GM12872 (cell line): Measurements from ENCODE around the gene TIAM2.

Source experiments
- CTCF ChIP-seq: IDR thresholded peaks from 3 replicates; pipeline ENCODE4 v1.5.1; 2011; ENCODE audit warnings: low read depth, mild to moderate bottlenecking, low read length, moderate library complexity; ENCODE audit not compliant: insufficient read depth

Gene TIAM2

GRCh38 chr6:155066921-155067680 is 72.0 kb downstream of the TIAM2 start:
- TF ChIP-seq CTCF: no peak

- TF ChIP-seq CTCF: no peak
These were observed 73.0 kb downstream of the TIAM2 start for GRCh38 chr6:155067956-155068615.

GRCh38 chr6:155069543-155069942 is 74.4 kb downstream of the TIAM2 start:
- no peak for TF ChIP-seq CTCF

- no peak for TF ChIP-seq CTCF
These were observed 81.0 kb downstream of the TIAM2 start for GRCh38 chr6:155075930-155076695.

- TF ChIP-seq CTCF: no peak
These were observed 82.2 kb downstream of the TIAM2 start for GRCh38 chr6:155077331-155077730.

GRCh38 chr6:155077784-155078183 is 82.7 kb downstream of the TIAM2 start:
- TF ChIP-seq CTCF: no peak

- no peak for TF ChIP-seq CTCF
These were observed 83.2 kb downstream of the TIAM2 start for GRCh38 chr6:155078331-155078745.
